MCF 10A (cell line): ENCODE results near the gene SH3PXD2B. TPM values are rescaled to one million over a fixed set of nuclear protein-coding genes. Genes with fewer than 3 reads are reported as not detected.
"Not testable (repeated sequence)": the region's sequence is repeated elsewhere in the genome, so short reads cannot be mapped to it uniquely, and the experiment has no call there.

Source experiments
- BruUV-seq: library from RNA; stranded (reverse); fragments of 400-500 nt; replicated peaks from 2 replicates; lab custom pipeline; 2021; lab: Mats Ljungman, UMichigan
- CTCF ChIA-PET: fragments of 300-600 bp; sonication (Branson Sonifier 250); formaldehyde crosslinking; extraction: SDS; loops from one replicate; lab custom pipeline; 2021; ENCODE audit warnings: antibody characterized with exemption, inconsistent platforms; lab: Yijun Ruan, JAX
- POLR2A ChIA-PET: fragments of 300-600, 350-650 bp; sonication (Branson Sonifier 250); formaldehyde crosslinking; extraction: SDS; loops from one replicate; lab custom pipeline; 2020; ENCODE audit warnings: antibody characterized with exemption, inconsistent platforms; lab: Yijun Ruan, JAX
- DNase-seq: peaks from one replicate; pipeline ENCODE4 v3.0.0-alpha.2; 2018; ENCODE audit not compliant: unreplicated experiment
- H3K27ac Mint-ChIP-seq: one replicate; pipeline ENCODE4 v1.8.0; 2022; ENCODE audit warnings: mild to moderate bottlenecking, low read depth, mixed read lengths; ENCODE audit not compliant: unreplicated experiment
- H3K27me3 Mint-ChIP-seq: one replicate; pipeline ENCODE4 v1.8.0; 2022; ENCODE audit warnings: mixed read lengths; ENCODE audit not compliant: insufficient read depth, unreplicated experiment
- H3K36me3 Mint-ChIP-seq: one replicate; pipeline ENCODE4 v1.8.0; 2022; ENCODE audit warnings: mild to moderate bottlenecking, moderate library complexity, mixed read lengths; ENCODE audit not compliant: insufficient read depth, unreplicated experiment
- H3K4me1 Mint-ChIP-seq: one replicate; pipeline ENCODE4 v1.8.0; 2022; ENCODE audit warnings: mixed read lengths; ENCODE audit not compliant: insufficient read depth, unreplicated experiment
- H3K4me3 Mint-ChIP-seq: one replicate; pipeline ENCODE4 v1.8.0; 2022; ENCODE audit warnings: mild to moderate bottlenecking, moderate library complexity, mixed read lengths; ENCODE audit not compliant: unreplicated experiment
- H3K9me3 Mint-ChIP-seq: one replicate; pipeline ENCODE4 v1.8.0; 2022; ENCODE audit warnings: mixed read lengths; ENCODE audit not compliant: unreplicated experiment
- intact Hi-C: fragments of 100-400 bp; cut with micrococcal nuclease; formaldehyde crosslinking; loops from 2 replicates; pipeline ENCODE4 v1.14.1; 2022
- total RNA-seq: library from RNA; stranded (reverse); gene quantifications from 2 replicates; pipeline ENCODE4 v1.2.3, GENCODE V29; 2022
- TF ChIP-seq, protein P1 (sequence below): fragments of 200-600 bp; IDR thresholded peaks from one replicate; pipeline ENCODE4 v1.8.0; 2022; ENCODE audit warnings: antibody characterized with exemption, mild to moderate bottlenecking; ENCODE audit not compliant: unreplicated experiment

Gene SH3PXD2B
- total RNA-seq, 1 experiment from 2014 or later, result 34.1 TPM

DNA sequence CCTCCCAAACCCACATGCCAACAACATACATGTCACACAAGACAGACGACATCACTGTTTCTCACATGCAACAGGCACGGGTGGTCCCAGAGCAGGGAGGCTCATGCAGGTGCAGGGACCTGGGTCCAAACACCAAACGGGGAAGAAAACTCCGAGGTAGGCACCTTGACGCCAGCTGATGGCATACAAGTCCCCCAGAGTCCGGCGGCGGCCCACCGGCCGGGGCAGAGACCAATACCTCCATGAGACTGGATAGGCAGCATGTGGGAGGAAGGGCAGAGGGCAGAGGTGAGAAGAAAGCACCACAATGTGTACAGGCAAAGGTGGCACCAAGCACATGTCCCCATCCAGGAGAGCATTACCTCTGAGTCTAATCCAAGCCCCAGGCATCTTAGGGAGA, 97.8 kb downstream of the SH3PXD2B start:
- no peaks in the 10 kb centered on the region for H3K9me3 Mint-ChIP-seq
- intact Hi-C loops, result no loop called here
- no peak overlapping the region for H3K4me3 Mint-ChIP-seq
- no peak overlapping the region for H3K27ac Mint-ChIP-seq
- no TSS peak for BruUV-seq
- peaks cover 81% of the 10 kb centered on the region for H3K36me3 Mint-ChIP-seq
- DNase-seq, result no peak
- ChIA-PET POLR2A (interaction anchor here (0.7 kb wide), 1 partner anchor 32 kb away, joined by 3 read pairs; no protein-coding TSS in a partner anchor), CTCF (interaction anchor here (0.6 to 1.4 kb wide), 2 partner anchors 15 to 816 kb away, joined by 3 read pairs; no protein-coding TSS in a partner anchor)
- no peaks in the 10 kb centered on the region for H3K27me3 Mint-ChIP-seq
- H3K4me1 Mint-ChIP-seq, result peaks cover 8% of the 10 kb centered on the region
- TF ChIP-seq, protein P1, sequence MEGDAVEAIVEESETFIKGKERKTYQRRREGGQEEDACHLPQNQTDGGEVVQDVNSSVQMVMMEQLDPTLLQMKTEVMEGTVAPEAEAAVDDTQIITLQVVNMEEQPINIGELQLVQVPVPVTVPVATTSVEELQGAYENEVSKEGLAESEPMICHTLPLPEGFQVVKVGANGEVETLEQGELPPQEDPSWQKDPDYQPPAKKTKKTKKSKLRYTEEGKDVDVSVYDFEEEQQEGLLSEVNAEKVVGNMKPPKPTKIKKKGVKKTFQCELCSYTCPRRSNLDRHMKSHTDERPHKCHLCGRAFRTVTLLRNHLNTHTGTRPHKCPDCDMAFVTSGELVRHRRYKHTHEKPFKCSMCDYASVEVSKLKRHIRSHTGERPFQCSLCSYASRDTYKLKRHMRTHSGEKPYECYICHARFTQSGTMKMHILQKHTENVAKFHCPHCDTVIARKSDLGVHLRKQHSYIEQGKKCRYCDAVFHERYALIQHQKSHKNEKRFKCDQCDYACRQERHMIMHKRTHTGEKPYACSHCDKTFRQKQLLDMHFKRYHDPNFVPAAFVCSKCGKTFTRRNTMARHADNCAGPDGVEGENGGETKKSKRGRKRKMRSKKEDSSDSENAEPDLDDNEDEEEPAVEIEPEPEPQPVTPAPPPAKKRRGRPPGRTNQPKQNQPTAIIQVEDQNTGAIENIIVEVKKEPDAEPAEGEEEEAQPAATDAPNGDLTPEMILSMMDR, result no peak

DNA sequence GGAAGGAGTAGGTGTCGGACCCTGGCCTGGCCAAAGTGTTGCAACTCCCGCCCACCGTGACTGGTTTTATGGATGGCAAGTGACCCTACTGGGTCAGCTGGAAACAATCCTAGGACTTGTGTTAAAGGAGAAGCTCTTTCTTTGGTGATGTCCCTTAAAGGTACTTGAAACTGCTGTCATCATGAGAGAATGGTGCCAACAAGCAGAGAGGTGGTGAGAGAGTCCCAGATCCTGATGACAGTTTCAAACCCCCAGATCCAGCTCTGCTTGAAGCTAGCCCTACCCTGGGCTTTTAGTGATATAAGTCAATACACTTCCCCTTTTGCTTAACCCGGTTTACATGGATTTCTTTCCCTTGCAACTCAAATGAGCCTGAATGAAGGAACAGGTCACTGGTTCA, 98.3 kb downstream of the SH3PXD2B start:
- CTCF ChIA-PET, result interaction anchor here (0.6 to 1.4 kb wide), 2 partner anchors 15 to 816 kb away, joined by 3 read pairs; no protein-coding TSS in a partner anchor
- POLR2A ChIA-PET, result no interaction called here
- peaks cover 81% of the 10 kb centered on the region for H3K36me3 Mint-ChIP-seq
- no peak overlapping the region for H3K4me3 Mint-ChIP-seq
- no peaks in the 10 kb centered on the region for H3K9me3 Mint-ChIP-seq
- DNase-seq, result no peak
- no peaks in the 10 kb centered on the region for H3K27me3 Mint-ChIP-seq
- intact Hi-C loops, result no loop called here
- no TSS peak for BruUV-seq
- no peak overlapping the region for H3K27ac Mint-ChIP-seq
- peaks cover 3% of the 10 kb centered on the region for H3K4me1 Mint-ChIP-seq
- TF ChIP-seq, protein P1, result no peak

DNA sequence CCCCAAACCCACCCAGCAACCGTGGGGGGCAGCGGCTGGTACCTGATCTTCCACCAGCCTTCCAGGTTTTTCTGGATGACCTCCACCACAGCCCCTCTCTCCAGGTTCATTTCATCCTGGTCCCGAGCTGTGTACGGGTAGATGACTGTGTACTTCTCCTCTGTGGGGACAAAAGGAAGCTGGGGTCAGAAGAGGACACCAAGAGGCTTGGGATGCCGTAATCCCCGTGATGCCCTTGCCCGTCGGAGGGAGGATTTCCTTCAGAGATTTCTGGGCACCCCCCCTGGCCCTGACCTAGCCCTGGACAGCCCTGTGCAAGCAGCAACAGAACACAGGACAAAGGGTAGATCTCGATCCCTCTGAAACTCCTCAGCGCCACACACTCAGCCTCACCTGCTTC, 100.5 kb downstream of the SH3PXD2B start:
- no peak for DNase-seq
- no peak overlapping the region for H3K27ac Mint-ChIP-seq
- POLR2A ChIA-PET, result interaction anchor here (1.7 kb wide), 1 partner anchor 18 kb away, joined by 4 read pairs; no protein-coding TSS in a partner anchor
- TF ChIP-seq, protein P1, result no peak
- H3K4me3 Mint-ChIP-seq, result no peak overlapping the region
- H3K27me3 Mint-ChIP-seq, result no peaks in the 10 kb centered on the region
- intact Hi-C loops, result no loop called here
- no TSS peak for BruUV-seq
- H3K36me3 Mint-ChIP-seq, result peaks cover 97% of the 10 kb centered on the region
- H3K9me3 Mint-ChIP-seq, result no peaks in the 10 kb centered on the region
- CTCF ChIA-PET, result interaction anchor here (0.9 kb wide), 1 partner anchor 30 kb away, joined by 3 read pairs; no protein-coding TSS in a partner anchor
- no peaks in the 10 kb centered on the region for H3K4me1 Mint-ChIP-seq

DNA sequence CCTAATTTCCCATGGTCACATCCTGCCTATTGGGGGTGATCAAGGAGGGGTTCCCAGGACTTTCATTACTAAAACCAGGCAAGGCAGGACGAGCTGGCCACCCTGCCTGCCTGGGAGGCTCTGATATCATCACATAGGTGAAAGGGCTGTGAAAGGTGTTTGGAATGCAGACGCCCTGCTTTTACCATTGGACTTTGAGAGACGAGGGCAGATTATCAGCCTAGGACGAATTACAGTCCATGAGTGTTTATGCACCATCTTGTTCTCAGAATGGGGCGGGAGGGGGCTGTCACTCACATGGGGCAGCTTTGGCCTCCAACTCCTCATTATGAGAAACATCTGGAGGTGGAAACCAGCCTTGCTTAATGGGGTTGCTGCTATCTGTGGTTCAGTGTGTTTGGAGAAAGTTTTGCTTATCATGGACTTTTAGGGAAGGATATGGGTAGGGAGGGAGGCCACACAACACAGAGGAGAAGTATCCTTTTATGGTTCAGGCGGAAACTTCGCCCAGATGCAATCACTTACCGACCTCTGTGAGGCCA, 101.0 kb downstream of the SH3PXD2B start:
- no peaks in the 10 kb centered on the region for H3K4me1 Mint-ChIP-seq
- ChIA-PET POLR2A (interaction anchor here (1.7 kb wide), 1 partner anchor 18 kb away, joined by 4 read pairs; no protein-coding TSS in a partner anchor), CTCF (no interaction called here)
- no TSS peak for BruUV-seq
- intact Hi-C loops, result no loop called here
- no peak for DNase-seq
- peaks cover 99% of the 10 kb centered on the region for H3K36me3 Mint-ChIP-seq
- H3K27ac Mint-ChIP-seq, result no peak overlapping the region
- no peaks in the 10 kb centered on the region for H3K27me3 Mint-ChIP-seq
- H3K9me3 Mint-ChIP-seq, result no peaks in the 10 kb centered on the region
- TF ChIP-seq, protein P1, result no peak
- no peak overlapping the region for H3K4me3 Mint-ChIP-seq

DNA sequence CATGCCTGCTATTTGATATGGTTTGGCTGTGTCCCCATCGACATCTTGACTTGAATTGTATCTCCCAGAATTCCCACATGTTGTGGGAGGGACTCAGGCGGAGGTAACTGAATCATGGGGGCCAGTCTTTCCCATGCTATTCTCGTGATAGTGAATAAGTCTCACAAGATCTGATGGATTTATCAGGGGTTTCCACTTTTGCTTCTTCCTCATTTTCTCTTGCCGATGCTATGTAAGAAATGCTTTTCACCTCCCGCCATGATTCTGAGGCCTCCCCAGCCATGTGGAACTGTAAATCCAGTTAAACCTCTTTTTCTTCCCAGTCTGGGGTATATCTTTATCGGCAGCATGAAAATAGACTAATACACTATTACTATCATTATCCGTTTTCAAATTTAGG, 101.8 kb downstream of the SH3PXD2B start:
- H3K9me3 Mint-ChIP-seq, H3K4me3 Mint-ChIP-seq, H3K4me1 Mint-ChIP-seq, DNase-seq, BruUV-seq, H3K27ac Mint-ChIP-seq, intact Hi-C loops, H3K27me3 Mint-ChIP-seq: not testable (repeated sequence)
- peaks cover 99% of the 10 kb centered on the region for H3K36me3 Mint-ChIP-seq
- ChIA-PET POLR2A (interaction anchor here (1.7 kb wide), 1 partner anchor 17 kb away, joined by 4 read pairs; no protein-coding TSS in a partner anchor), CTCF (interaction anchor here (0.7 kb wide), 1 partner anchor 187 kb away, joined by 3 read pairs; no protein-coding TSS in a partner anchor)
